ENCODE data around the gene MAEA.

Gene MAEA

DNA sequence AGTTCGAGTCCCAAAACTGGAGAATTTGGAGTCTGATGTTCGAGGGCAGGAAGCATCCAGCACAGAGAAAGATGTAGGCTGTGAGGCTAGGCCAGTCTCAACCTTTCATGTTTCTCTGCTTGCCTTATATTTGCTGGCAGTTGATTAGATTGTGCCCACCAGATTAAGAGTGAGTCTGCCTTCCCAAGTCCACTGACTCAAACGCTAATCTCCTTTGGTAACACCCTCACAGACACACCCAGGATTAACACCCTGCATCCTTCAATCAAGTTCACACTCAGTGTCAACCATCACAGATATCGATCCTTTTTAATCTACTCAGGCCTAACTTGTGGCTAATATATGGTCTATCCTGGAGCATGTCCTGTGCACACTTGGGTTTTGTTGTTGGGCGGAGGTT is 18.0 kb upstream of the MAEA start:
- no peak overlapping the region for H3K9ac ChIP-seq (ENCODE audit: low read depth, low read length)
- H3K9me3 ChIP-seq (ENCODE audit: insufficient read depth, low read length, severe bottlenecking), result peaks cover 6% of the 10 kb centered on the region
- no peaks in the 10 kb centered on the region for H3K27me3 ChIP-seq (ENCODE audit: insufficient read depth, low read length, poor library complexity)
- H4K20me1 ChIP-seq (ENCODE audit: insufficient read depth, low read length), result no peaks in the 10 kb centered on the region
- no peak overlapping the region for H2AFZ ChIP-seq (ENCODE audit: low read depth, low read length)
- no peak overlapping the region for H3K4me2 ChIP-seq (ENCODE audit: insufficient read depth, low read length)
- H3K36me3 ChIP-seq (ENCODE audit: insufficient read depth, low read length), result no peaks in the 10 kb centered on the region
- ATAC-seq (ENCODE audit: insufficient read depth, low read depth), result no peak
- no peaks in the 10 kb centered on the region for H3K79me2 ChIP-seq (ENCODE audit: insufficient read depth, low read length)
- H3K4me1 ChIP-seq (ENCODE audit: insufficient read depth, low read length), result no peaks in the 10 kb centered on the region
- DNase-seq, result no peak
- no peak overlapping the region for H3K27ac ChIP-seq (ENCODE audit: low read length)
- H3K4me3 ChIP-seq (ENCODE audit: low read depth in 1 of 2, low read length in 2 of 2), result no peak overlapping the region
- TF ChIP-seq, protein P1, sequence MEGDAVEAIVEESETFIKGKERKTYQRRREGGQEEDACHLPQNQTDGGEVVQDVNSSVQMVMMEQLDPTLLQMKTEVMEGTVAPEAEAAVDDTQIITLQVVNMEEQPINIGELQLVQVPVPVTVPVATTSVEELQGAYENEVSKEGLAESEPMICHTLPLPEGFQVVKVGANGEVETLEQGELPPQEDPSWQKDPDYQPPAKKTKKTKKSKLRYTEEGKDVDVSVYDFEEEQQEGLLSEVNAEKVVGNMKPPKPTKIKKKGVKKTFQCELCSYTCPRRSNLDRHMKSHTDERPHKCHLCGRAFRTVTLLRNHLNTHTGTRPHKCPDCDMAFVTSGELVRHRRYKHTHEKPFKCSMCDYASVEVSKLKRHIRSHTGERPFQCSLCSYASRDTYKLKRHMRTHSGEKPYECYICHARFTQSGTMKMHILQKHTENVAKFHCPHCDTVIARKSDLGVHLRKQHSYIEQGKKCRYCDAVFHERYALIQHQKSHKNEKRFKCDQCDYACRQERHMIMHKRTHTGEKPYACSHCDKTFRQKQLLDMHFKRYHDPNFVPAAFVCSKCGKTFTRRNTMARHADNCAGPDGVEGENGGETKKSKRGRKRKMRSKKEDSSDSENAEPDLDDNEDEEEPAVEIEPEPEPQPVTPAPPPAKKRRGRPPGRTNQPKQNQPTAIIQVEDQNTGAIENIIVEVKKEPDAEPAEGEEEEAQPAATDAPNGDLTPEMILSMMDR (IDR thresholded peaks at IDR 0.05; ENCODE audit: borderline replicate concordance, extremely low read depth, low read length, poor library complexity, severe bottlenecking), result no peak
- TF ChIP-seq EZH2 (IDR thresholded peaks at IDR 0.05; ENCODE audit: borderline replicate concordance, low read depth, low read length, severe bottlenecking), result no peak

DNA sequence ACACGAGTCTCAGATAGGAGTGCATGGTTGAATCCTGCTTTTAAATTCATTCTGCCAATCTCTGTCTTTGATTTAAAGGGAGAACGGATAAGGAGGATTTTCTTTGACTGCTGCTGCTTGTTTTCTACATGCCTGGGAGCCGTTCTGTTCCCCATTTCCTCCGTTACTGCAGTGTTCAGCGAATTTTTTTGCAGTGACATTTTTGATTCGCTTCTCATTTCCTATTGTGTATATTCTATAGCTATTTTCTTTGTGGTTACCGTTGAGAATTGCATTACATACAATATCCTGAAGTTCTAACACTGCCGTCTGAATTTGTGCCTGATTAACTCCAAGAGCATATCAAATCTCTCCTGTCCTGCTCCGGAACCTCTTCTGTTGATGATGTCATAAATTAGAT is 14.8 kb upstream of the MAEA start:
- ATAC-seq (ENCODE audit: insufficient read depth, low read depth) (no peak), DNase-seq (no peak)
- TF ChIP-seq, protein P1 (IDR thresholded peaks at IDR 0.05; ENCODE audit: borderline replicate concordance, extremely low read depth, low read length, poor library complexity, severe bottlenecking), result no peak
- TF ChIP-seq EZH2 (IDR thresholded peaks at IDR 0.05; ENCODE audit: borderline replicate concordance, low read depth, low read length, severe bottlenecking), result no peak
- H3K9me3 ChIP-seq (ENCODE audit: insufficient read depth, low read length, severe bottlenecking), result no peaks in the 10 kb centered on the region
- H3K79me2 ChIP-seq (ENCODE audit: insufficient read depth, low read length), result no peaks in the 10 kb centered on the region
- H3K27me3 ChIP-seq (ENCODE audit: insufficient read depth, low read length, poor library complexity), result no peaks in the 10 kb centered on the region
- H3K9ac ChIP-seq (ENCODE audit: low read depth, low read length), result no peak overlapping the region
- H3K4me3 ChIP-seq (ENCODE audit: low read depth in 1 of 2, low read length in 2 of 2), result no peak overlapping the region
- H3K27ac ChIP-seq (ENCODE audit: low read length), result no peak overlapping the region
- H2AFZ ChIP-seq (ENCODE audit: low read depth, low read length), result no peak overlapping the region
- no peaks in the 10 kb centered on the region for H3K36me3 ChIP-seq (ENCODE audit: insufficient read depth, low read length)
- H3K4me2 ChIP-seq (ENCODE audit: insufficient read depth, low read length), result no peak overlapping the region
- no peaks in the 10 kb centered on the region for H3K4me1 ChIP-seq (ENCODE audit: insufficient read depth, low read length)
- no peaks in the 10 kb centered on the region; the same call in 1 of the 2 replicates for H4K20me1 ChIP-seq (ENCODE audit: insufficient read depth, low read length)

DNA sequence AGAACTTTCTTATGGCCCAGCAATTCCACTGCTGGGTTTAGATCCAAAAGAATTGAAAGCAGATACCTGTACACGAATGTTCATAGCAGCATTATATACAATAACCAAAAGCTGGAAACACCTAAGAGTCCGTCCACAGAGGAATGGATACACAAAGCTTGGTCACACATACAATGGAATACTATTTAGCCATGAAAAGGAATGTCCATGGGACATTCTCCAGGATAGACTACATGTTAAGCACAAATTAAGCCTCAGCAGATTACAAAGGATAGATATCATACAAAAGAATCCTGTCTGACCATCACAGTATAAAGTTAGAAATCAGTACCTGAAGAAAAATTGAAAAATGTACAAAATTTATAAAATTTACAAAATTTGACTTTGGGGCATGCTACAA is 12.7 kb upstream of the MAEA start:
- H3K27me3 ChIP-seq (ENCODE audit: insufficient read depth, low read length, poor library complexity), result no peaks in the 10 kb centered on the region
- H3K9me3 ChIP-seq (ENCODE audit: insufficient read depth, low read length, severe bottlenecking), result no peaks in the 10 kb centered on the region
- ATAC-seq (ENCODE audit: insufficient read depth, low read depth), result no peak
- no peaks in the 10 kb centered on the region for H3K4me1 ChIP-seq (ENCODE audit: insufficient read depth, low read length)
- H3K4me2 ChIP-seq (ENCODE audit: insufficient read depth, low read length), result no peak overlapping the region
- H2AFZ ChIP-seq (ENCODE audit: low read depth, low read length), result no peak overlapping the region
- H4K20me1 ChIP-seq (ENCODE audit: insufficient read depth, low read length), result no peaks in the 10 kb centered on the region; the same call in 1 of the 2 replicates
- H3K79me2 ChIP-seq (ENCODE audit: insufficient read depth, low read length), result no peaks in the 10 kb centered on the region
- H3K36me3 ChIP-seq (ENCODE audit: insufficient read depth, low read length), result no peaks in the 10 kb centered on the region
- DNase-seq, result no peak
- H3K9ac ChIP-seq (ENCODE audit: low read depth, low read length), result no peak overlapping the region
- H3K27ac ChIP-seq (ENCODE audit: low read length), result no peak overlapping the region
- H3K4me3 ChIP-seq (ENCODE audit: low read depth in 1 of 2, low read length in 2 of 2), result no peak overlapping the region
- no peak for TF ChIP-seq EZH2 (IDR thresholded peaks at IDR 0.05; ENCODE audit: borderline replicate concordance, low read depth, low read length, severe bottlenecking)
- TF ChIP-seq, protein P1 (IDR thresholded peaks at IDR 0.05; ENCODE audit: borderline replicate concordance, extremely low read depth, low read length, poor library complexity, severe bottlenecking), result no peak
